Measurements from ENCODE around the gene GNAS-AS1.

GNAS-AS1 gene

DNA sequence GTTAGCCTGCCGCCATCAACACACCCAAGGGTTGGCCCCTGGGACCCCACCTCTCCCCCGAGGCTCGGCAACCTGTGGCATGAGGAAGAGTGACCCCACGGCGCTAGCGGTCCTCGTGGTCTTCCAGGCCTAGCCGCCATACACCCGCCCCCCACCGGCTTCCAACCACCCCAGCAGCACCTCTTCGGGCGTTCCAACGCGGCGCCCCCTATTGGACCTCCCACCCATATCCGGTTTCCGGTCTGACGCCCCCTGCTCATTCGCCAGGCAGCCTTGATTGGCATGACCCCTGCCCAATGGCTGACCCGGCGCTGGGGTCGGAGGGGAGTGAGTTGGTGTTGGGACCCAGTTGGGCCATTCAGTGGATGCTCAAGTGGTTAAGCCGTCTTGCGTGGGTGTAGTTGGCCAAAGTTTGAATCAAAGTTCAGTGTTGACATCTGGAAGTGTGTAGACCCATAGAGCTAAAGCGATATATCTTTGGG, at the start of gene GNAS-AS1:
Gene GNAS-AS1, minus strand, starts transcription at position 210 of the 482 bp plus-strand sequence.
- DNase-seq (ENCODE audit: low read depth in 3 of 3, low spot score in 1 of 3) = peak; percentile 47 to 70 (median 49)

DNA sequence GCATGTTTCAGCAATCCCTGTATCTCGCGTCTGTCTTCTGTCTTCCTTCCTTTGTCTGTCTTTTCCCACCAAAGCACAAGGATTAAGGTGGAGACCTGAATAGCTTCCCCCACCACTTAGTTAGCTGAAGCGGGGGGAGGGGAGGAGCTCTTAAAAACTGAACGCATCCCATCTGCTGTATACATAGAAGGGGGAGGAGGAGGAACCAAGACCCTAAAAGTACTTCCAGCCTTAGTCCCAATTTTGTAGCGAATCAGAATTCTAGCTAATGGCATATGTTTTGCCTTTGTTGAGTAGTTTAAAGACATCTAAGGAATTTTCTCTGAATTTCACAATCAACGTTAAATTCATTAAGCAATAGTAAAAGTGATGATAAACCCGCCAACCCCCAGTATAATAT, 49.7 kb upstream of the GNAS-AS1 start:
- DNase-seq (ENCODE audit: low read depth in 3 of 3, low spot score in 1 of 3) = no peak

- no peak for DNase-seq (ENCODE audit: low read depth in 3 of 3, low spot score in 1 of 3)
Measured at GRCh38 chr20:58899512-58899911, 48.8 kb upstream of the GNAS-AS1 start.

DNA sequence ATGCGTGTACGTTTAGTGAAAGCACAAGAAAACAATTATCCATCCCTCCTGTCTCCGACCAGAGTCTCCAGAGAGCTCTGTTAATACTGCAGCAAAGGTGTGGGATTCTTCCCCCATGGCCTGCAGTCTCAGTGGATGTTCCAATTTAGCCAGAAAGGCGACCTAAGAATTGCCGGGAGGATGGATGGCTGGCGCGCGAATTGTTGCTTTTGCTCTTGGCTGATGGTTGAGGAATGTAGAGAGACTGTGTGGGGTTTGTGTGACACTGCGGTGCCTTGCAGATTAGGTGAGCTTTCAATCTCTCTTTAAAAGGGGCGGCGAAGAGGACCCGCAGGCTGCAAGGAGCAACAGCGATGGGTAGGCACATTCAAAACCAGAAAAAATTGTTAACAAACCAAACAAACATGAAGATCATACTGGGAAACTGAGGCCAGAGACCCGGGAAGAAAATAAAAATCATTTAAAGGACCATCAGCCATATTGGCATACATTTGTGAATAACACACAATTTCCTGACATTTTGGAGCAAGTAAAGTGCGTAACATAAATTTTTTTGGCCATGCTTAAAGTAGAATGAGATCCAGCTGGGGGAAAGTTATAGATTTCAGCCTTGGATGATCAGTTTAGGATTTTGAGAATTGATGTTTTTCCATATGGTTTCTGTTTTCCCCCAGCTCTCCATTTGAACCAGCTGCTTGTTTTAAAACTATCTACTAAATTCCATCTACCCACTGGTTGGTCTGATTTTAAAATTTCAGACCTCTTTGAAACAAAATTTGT, 48.1 kb upstream of the GNAS-AS1 start:
- DNase-seq (ENCODE audit: low read depth in 3 of 3, low spot score in 1 of 3) = no peak

- DNase-seq (ENCODE audit: low read depth in 3 of 3, low spot score in 1 of 3) = no peak
Measured at GRCh38 chr20:58897488-58897887, 46.8 kb upstream of the GNAS-AS1 start.

DNA sequence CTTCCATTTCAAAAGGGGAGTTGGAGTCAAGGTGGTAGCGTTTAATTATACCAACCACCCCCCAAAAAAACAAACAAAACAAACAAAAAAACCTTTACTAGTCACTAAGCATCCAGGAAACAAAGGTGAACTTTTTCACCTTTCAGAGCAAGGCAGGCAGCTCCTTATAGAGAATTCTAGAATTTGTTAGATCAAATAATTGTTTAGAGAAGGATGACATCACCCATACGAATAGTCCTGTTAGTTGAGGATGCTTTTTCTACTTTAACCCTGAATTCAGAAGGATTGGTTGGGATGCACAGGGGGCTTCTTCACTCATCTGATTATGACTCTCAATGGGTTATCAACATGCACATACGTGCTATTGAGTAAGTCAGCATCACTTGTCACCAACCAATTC, 46.1 kb upstream of the GNAS-AS1 start:
- DNase-seq (ENCODE audit: low read depth in 3 of 3, low spot score in 1 of 3) = no peak

GRCh38 chr20:58895448-58896180, 44.9 kb upstream of the GNAS-AS1 start:
- DNase-seq (ENCODE audit: low read depth in 3 of 3, low spot score in 1 of 3) = no peak

- no peak for DNase-seq (ENCODE audit: low read depth in 3 of 3, low spot score in 1 of 3)
Measured at GRCh38 chr20:58894652-58895447, 44.1 kb upstream of the GNAS-AS1 start.

DNA sequence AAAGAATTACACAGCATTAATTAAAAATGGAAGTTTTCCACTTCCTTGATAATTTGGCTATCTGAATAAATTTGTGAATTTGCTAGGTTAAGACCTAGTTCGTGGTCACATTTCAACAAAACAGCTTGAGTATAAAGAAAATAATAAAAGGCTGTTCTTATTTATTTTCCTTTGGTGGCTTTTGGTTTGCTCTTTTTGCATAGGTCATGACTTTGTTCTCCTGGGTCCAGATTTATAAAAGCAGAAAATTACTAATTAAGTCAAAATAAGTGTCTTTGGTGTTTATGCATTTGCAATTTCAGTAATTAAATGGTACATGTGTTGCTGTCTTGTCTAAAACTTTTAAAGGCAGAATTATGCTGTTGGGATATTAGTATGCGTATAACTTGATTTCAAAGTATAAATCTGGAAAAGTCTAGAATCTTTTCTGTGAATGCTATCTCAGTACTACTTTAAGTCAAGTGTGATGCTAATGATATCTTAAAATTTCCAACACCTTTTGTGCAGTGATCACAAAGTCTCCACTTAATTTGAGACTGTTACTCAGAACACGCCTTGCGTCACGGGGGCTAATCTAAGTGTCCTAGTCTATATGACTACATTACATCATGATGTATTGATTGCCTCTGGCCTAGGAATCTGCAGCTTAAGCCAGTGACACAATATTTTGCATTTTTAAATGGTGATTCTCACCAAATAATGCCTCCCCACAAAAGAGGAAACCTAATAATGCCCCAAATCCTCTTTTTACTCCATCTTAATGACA, 42.8 kb upstream of the GNAS-AS1 start:
- no peak for DNase-seq (ENCODE audit: low read depth in 3 of 3, low spot score in 1 of 3)

DNA sequence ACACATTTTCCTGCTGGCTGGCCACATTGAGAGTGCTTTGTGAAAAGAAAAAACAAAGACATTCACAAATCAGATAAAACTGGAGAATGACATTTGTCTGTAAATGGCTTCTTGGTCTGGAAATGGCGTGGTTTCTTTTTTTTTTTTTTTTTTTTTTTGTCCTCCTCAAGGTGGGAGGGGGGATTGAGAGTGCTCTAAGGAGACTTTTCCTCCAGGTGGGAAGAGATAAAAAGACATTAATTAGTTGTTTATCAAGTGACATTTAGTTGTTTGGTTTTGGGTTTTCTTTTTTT, 42.2 kb upstream of the GNAS-AS1 start:
- DNase-seq (ENCODE audit: low read depth in 3 of 3, low spot score in 1 of 3) = no peak

- DNase-seq (ENCODE audit: low read depth in 3 of 3, low spot score in 1 of 3) = peak; percentile 49 to 69 (median 52)
Measured at GRCh38 chr20:58892141-58892931, 41.6 kb upstream of the GNAS-AS1 start.

- DNase-seq (ENCODE audit: low read depth in 3 of 3, low spot score in 1 of 3) = peak in 1 of 3 donors; percentile 18
Measured at GRCh38 chr20:58891718-58892140, 41.0 kb upstream of the GNAS-AS1 start.

DNA sequence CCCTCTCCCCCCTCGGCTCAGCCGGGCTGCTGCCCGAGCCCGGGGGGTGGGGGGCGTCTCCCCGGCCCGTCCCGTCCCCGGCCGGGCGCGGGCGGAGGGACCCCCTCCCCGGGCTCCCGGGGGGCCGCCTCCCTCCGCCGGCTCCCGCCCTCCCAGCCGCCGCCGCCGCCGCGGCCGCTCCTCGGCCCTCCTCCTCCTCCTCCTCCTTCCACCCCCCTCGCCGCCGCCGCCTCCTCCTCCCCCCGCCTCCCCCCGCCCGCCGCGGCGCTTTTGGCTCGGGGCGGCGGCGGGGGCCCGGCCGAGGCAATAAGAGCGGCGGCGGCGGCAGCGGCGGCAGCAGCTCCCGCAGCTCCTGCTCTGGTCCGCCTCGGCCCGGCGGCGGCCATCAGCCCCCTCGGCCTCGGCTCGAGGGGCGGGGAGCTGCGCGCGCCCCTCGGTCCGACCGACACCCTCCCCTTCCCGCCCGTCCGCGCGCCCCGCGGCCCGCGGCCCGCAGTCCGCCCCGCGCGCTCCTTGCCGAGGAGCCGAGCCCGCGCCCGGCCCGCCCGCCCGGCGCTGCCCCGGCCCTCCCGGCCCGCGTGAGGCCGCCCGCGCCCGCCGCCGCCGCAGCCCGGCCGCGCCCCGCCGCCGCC, 40.5 kb upstream of the GNAS-AS1 start:
- DNase-seq (ENCODE audit: low read depth in 3 of 3, low spot score in 1 of 3) = peak; percentile 48 to 65 (median 62)

DNA sequence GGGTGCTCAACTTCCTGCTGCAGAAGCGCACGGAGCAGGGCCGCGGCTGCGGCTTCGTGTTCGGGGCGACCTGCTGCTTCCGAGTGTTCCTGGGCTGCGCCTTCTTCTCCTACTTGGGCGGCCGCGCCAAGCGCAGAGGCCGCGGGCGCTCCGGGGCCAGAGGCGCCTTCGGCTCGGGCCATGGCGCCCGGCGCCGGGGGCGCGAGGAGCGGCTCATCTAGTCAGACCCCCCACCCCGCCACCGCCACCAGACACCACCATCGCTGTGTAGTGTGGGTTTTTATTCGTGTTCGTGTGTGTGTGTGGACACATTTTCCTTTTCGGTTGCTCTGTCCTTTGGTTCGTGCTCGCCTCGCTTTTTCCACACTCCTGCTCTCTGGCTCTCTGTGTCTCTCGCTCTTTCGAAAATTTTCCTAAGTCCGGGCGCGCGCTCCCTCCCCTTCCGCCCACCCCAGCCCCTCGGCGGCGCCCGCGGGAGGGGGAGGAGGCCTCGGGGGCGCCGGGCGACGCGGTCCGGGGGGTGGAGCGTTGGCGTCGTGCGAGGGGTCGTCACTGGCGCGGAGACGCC, 39.9 kb upstream of the GNAS-AS1 start:
- peak; percentile 28 to 47 (median 38) for DNase-seq (ENCODE audit: low read depth in 3 of 3, low spot score in 1 of 3)

DNA sequence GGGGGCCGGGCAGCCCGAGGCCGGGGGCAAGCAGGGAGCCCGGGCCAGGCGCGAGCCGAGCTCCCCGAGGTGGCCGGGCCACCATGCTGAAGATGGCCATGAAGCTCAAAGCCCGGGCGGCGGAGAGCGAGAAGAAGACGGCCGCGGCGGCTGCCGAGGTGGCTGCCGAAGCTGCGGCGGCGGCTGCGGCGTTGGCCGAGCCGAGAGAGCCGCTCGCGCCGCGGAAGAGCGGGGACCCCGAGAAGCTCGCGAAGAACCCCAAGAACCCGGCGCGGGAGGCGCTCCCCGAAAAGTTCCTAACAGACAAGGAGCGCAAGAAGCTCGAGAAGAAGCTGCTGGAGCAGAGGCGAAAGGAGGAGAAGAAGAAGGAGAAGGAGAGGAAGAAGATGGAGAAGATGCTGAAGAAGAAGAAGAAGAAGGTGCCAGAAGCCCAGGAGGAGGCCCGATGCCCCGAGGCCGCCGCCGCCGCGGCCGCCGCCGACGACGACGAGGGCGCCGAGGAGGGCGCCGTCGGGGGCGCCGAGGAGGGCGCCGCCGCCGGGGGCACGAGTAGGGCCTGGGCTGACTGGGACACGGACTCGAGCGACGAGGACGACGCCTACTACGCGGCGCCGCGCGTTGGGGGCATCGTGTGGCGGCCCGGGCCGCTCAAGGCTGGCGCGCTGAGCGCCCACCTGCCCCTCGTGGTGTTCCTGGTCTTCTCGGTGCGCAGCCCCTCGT, 39.3 kb upstream of the GNAS-AS1 start:
- DNase-seq (ENCODE audit: low read depth in 3 of 3, low spot score in 1 of 3) = peak in 1 of 3 donors; percentile 9

DNA sequence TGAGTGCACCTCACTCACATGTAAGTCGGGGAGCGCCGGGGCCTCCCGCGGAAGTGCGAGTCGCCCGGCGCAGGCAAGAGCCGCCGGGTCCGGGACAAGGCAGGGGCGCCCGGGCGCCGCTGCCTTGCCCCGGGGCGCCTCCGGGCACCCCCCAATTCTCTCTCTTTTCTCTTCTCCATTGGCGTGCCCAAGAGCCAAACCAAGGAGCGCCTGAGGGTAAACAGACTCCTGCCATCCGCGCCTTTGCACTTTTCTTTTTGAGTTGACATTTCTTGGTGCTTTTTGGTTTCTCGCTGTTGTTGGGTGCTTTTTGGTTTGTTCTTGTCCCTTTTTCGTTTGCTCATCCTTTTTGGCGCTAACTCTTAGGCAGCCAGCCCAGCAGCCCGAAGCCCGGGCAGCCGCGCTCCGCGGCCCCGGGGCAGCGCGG, 38.6 kb upstream of the GNAS-AS1 start:
- no peak for DNase-seq (ENCODE audit: low read depth in 3 of 3, low spot score in 1 of 3)

DNA sequence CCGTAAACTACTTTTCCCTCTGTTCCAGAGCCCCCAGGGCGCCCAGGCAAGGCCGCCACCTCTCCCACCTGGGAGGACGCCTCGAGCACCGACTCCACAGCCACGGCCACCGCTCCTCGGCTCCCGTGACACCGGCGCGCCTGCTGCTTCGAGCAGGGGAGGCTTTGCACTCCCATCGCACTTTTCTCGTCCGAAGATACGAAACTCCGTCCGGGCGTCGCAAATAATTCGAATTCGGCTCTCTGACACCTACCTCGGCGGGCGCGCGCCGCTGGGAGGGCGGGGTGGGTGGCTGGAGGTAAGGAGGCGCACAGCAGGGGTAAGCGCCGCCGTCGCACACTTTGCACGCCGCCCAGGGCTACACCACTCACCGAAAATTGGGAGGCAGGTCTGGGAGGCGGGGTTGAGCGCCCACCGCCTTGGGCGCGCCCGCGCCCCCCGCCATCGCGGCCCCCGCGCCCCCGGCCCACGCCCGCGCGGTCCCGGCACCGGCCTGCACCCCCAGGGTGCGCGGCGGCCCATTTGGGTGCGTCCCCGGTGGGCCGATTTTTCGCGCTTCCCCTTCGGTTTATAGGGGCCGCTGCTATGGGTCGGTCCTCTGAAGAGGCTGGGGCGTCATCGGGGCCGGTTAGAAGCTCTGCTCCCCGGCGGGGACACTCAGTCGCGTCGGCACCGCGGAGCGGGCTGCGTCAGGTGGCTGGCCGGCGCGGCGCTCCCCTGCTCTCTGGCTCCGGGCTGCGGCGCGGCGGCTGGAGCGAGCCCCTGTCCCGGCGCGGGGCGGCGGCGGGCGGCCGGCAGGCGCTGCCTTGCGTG, 38.0 kb upstream of the GNAS-AS1 start:
- DNase-seq (ENCODE audit: low read depth in 3 of 3, low spot score in 1 of 3) = peak; percentile 68 to 72 (median 70)

DNA sequence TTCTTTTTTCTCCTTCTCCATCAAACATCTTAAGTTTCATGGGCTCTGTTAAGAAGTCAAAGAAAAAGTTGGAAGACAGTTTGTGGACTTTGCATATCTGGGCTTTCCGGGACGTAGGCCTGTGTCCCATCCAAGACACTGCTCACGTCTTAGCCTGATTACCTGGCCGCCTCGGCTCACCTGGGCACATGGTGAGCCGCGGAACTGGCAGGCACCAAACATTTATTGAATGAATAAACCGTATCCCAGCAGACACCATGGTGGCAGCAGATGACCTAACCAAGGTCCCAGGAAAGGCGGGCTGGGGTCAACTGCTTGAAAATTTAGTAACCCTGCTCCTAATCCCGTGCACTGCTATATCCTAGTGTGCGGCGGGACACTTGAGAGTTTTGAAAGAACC, 37.4 kb upstream of the GNAS-AS1 start:
- no peak for DNase-seq (ENCODE audit: low read depth in 3 of 3, low spot score in 1 of 3)

Measured in stimulated activated CD4-positive, alpha-beta T cell treated with anti-CD3 and anti-CD28 coated beads, TNF-alpha, amount 100 ng/mL, for 1 hour (primary cell).